IMR-90 (cell line): ENCODE measurements around the gene FAR2.

Experiments used
- BHLHE40 ChIP-seq: fragments of 150-350 bp; IDR thresholded peaks from 2 replicates; pipeline ENCODE4 v1.6.1; 2016; ENCODE audit warnings: mild to moderate bottlenecking, low read depth, low read length
- CEBPB ChIP-seq: IDR thresholded peaks from 2 replicates; pipeline ENCODE4 v1.6.1; 2012; ENCODE audit warnings: low read depth, low read length, improper control_type of control experiment
- CHD1 ChIP-seq: IDR thresholded peaks from 2 replicates; pipeline ENCODE4 v1.6.1; 2012; ENCODE audit warnings: low read depth, low read length, improper control_type of control experiment
- MAZ ChIP-seq: IDR thresholded peaks from 2 replicates; pipeline ENCODE4 v1.6.1; 2012; ENCODE audit warnings: low read depth, mild to moderate bottlenecking, low read length, improper control_type of control experiment, moderate library complexity, borderline replicate concordance
- MXI1 ChIP-seq: IDR thresholded peaks from 2 replicates; pipeline ENCODE4 v1.6.1; 2012; ENCODE audit warnings: low read depth, mild to moderate bottlenecking, low read length, moderate library complexity, borderline replicate concordance
- POLR2A ChIP-seq: IDR thresholded peaks from 2 replicates; pipeline ENCODE4 v1.6.1; 2012; ENCODE audit warnings: mild to moderate bottlenecking, low read depth, low read length
- RAD21 ChIP-seq: IDR thresholded peaks from 2 replicates; pipeline ENCODE4 v1.6.1; 2012; ENCODE audit warnings: low read length, improper control_type of control experiment
- RCOR1 ChIP-seq: IDR thresholded peaks from 2 replicates; pipeline ENCODE4 v1.6.1; 2012; ENCODE audit warnings: mild to moderate bottlenecking, low read length, improper control_type of control experiment; ENCODE audit not compliant: insufficient replicate concordance
- RFX5 ChIP-seq: IDR thresholded peaks from 2 replicates; pipeline ENCODE4 v1.8.0; 2012; ENCODE audit warnings: low read depth, mild to moderate bottlenecking, low read length, moderate library complexity
- SMC3 ChIP-seq: fragments of 150-350 bp; IDR thresholded peaks from 2 replicates; pipeline ENCODE4 v1.6.1; 2016; ENCODE audit warnings: low read depth, mild to moderate bottlenecking, antibody characterized with exemption, low read length, moderate library complexity
- TF ChIP-seq, protein P1 (sequence below): conservative IDR thresholded peaks from 2 replicates; pipeline ENCODE4 v1.5.1; 2012; ENCODE audit warnings: mild to moderate bottlenecking, low read depth, low read length, improper control_type of control experiment
- TF ChIP-seq, protein P2 (sequence below): fragments of 150-350 bp; IDR thresholded peaks from 2 replicates; pipeline ENCODE4 v1.6.1; 2016; ENCODE audit warnings: low read depth, mild to moderate bottlenecking, low read length, moderate library complexity, borderline replicate concordance
- TF ChIP-seq, protein P3 (sequence below): fragments of 150-350 bp; IDR thresholded peaks from 2 replicates; pipeline ENCODE4 v1.6.1; 2017; ENCODE audit warnings: mild to moderate bottlenecking, antibody characterized with exemption, low read length, low read depth

DNA sequence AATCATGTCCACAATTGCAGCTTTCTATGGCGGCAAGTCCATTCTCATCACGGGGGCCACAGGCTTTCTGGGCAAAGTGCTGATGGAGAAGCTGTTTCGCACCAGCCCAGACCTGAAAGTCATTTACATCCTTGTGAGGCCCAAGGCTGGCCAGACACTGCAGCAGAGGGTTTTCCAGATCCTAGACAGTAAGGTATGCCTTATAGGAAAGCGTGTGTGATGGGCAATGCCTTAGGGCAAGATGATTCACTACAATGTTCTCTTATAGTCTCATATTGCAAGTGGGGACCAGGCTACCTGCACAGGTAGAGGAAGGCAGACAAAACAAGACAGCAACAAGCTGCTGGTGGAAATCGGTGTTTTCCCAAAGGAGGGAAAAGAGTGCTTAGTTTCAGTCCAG, 121.4 kb downstream of the FAR2 start:
- TF ChIP-seq, protein P1, sequence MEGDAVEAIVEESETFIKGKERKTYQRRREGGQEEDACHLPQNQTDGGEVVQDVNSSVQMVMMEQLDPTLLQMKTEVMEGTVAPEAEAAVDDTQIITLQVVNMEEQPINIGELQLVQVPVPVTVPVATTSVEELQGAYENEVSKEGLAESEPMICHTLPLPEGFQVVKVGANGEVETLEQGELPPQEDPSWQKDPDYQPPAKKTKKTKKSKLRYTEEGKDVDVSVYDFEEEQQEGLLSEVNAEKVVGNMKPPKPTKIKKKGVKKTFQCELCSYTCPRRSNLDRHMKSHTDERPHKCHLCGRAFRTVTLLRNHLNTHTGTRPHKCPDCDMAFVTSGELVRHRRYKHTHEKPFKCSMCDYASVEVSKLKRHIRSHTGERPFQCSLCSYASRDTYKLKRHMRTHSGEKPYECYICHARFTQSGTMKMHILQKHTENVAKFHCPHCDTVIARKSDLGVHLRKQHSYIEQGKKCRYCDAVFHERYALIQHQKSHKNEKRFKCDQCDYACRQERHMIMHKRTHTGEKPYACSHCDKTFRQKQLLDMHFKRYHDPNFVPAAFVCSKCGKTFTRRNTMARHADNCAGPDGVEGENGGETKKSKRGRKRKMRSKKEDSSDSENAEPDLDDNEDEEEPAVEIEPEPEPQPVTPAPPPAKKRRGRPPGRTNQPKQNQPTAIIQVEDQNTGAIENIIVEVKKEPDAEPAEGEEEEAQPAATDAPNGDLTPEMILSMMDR, result no peak
- TF ChIP-seq BHLHE40, result no peak
- TF ChIP-seq RAD21, result no peak
- no peak for TF ChIP-seq MXI1
- TF ChIP-seq SMC3, result no peak
- no peak for TF ChIP-seq POLR2A
- no peak for TF ChIP-seq RCOR1
- TF ChIP-seq CHD1, result no peak
- TF ChIP-seq, protein P2, sequence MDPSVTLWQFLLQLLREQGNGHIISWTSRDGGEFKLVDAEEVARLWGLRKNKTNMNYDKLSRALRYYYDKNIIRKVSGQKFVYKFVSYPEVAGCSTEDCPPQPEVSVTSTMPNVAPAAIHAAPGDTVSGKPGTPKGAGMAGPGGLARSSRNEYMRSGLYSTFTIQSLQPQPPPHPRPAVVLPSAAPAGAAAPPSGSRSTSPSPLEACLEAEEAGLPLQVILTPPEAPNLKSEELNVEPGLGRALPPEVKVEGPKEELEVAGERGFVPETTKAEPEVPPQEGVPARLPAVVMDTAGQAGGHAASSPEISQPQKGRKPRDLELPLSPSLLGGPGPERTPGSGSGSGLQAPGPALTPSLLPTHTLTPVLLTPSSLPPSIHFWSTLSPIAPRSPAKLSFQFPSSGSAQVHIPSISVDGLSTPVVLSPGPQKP, result no peak
- TF ChIP-seq MAZ, result no peak
- TF ChIP-seq CEBPB, result no peak
- TF ChIP-seq, protein P3, sequence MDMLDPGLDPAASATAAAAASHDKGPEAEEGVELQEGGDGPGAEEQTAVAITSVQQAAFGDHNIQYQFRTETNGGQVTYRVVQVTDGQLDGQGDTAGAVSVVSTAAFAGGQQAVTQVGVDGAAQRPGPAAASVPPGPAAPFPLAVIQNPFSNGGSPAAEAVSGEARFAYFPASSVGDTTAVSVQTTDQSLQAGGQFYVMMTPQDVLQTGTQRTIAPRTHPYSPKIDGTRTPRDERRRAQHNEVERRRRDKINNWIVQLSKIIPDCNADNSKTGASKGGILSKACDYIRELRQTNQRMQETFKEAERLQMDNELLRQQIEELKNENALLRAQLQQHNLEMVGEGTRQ, result no peak
- TF ChIP-seq RFX5, result no peak
